Ishikawa (cell line): Measurements from ENCODE around the gene NRXN3.

ENCODE experiments used
- CEBPB ChIP-seq: IDR thresholded peaks from 2 replicates; pipeline ENCODE4 v1.6.1; 2012
- CREB1 ChIP-seq: IDR thresholded peaks from 2 replicates; pipeline ENCODE4 v1.6.1; 2012; ENCODE audit warnings: low read depth
- EGR1 ChIP-seq: IDR thresholded peaks from 2 replicates; pipeline ENCODE4 v1.6.1; 2012
- EP300 ChIP-seq: IDR thresholded peaks from 2 replicates; pipeline ENCODE4 v1.6.1; 2012; ENCODE audit warnings: borderline replicate concordance
- FOXM1 ChIP-seq: IDR thresholded peaks from 2 replicates; pipeline ENCODE4 v1.6.1; 2012; ENCODE audit warnings: low read depth, borderline replicate concordance
- MAX ChIP-seq: IDR thresholded peaks from 2 replicates; pipeline ENCODE4 v1.6.1; 2012
- NFIC ChIP-seq: IDR thresholded peaks from 2 replicates; pipeline ENCODE4 v1.6.1; 2012
- RAD21 ChIP-seq: IDR thresholded peaks from 2 replicates; pipeline ENCODE4 v1.6.1; 2012; ENCODE audit warnings: low read depth
- REST ChIP-seq: IDR thresholded peaks from 2 replicates; pipeline ENCODE4 v1.6.1; 2012; ENCODE audit warnings: low read depth, mild to moderate bottlenecking
- TAF1 ChIP-seq: IDR thresholded peaks from 2 replicates; pipeline ENCODE4 v1.6.1; 2012; ENCODE audit warnings: low read depth, mild to moderate bottlenecking
- TCF12 ChIP-seq: IDR thresholded peaks from 2 replicates; pipeline ENCODE4 v1.6.1; 2012; ENCODE audit warnings: low read depth
- TEAD4 ChIP-seq: IDR thresholded peaks from 2 replicates; pipeline ENCODE4 v1.6.1; 2012
- USF1 ChIP-seq: IDR thresholded peaks from 2 replicates; pipeline ENCODE4 v1.6.1; 2012
- YY1 ChIP-seq: IDR thresholded peaks from 2 replicates; pipeline ENCODE4 v1.6.1; 2012; ENCODE audit warnings: low read depth
- ZBTB7A ChIP-seq: IDR thresholded peaks from 2 replicates; pipeline ENCODE4 v1.6.1; 2012; ENCODE audit warnings: low read depth

NRXN3 gene

GRCh38 chr14:79578470-79578869 is 1408.3 kb downstream of the NRXN3 start:
- no peak for TF ChIP-seq EGR1
- TF ChIP-seq MAX, result no peak
- TF ChIP-seq CEBPB, result no peak
- no peak for TF ChIP-seq YY1
- no peak for TF ChIP-seq USF1
- TF ChIP-seq TAF1, result no peak
- no peak for TF ChIP-seq RAD21
- TF ChIP-seq CREB1, result no peak
- TF ChIP-seq FOXM1, result no peak
- TF ChIP-seq NFIC, result no peak
- TF ChIP-seq EP300, result no peak
- no peak for TF ChIP-seq REST
- TF ChIP-seq TEAD4, result no peak
- TF ChIP-seq TCF12, result no peak
- no peak for TF ChIP-seq ZBTB7A

GRCh38 chr14:79580414-79580813 is 1410.2 kb downstream of the NRXN3 start:
- TF ChIP-seq EGR1 (no peak), REST (no peak), EP300 (no peak), MAX (no peak), NFIC (no peak), FOXM1 (no peak), TAF1 (no peak), TEAD4 (no peak), TCF12 (no peak), CREB1 (no peak)

GRCh38 chr14:79580906-79581305 is 1410.7 kb downstream of the NRXN3 start:
- TF ChIP-seq FOXM1, result no peak
- no peak for TF ChIP-seq MAX
- no peak for TF ChIP-seq REST
- no peak for TF ChIP-seq CEBPB
- no peak for TF ChIP-seq NFIC
- TF ChIP-seq YY1, result no peak
- no peak for TF ChIP-seq TEAD4
- TF ChIP-seq CREB1, result no peak
- TF ChIP-seq RAD21, result no peak
- no peak for TF ChIP-seq TCF12
- no peak for TF ChIP-seq EP300
- no peak for TF ChIP-seq EGR1
- no peak for TF ChIP-seq USF1
- no peak for TF ChIP-seq ZBTB7A
- TF ChIP-seq TAF1, result no peak

- TF ChIP-seq FOXM1, result no peak
- no peak for TF ChIP-seq EGR1
- TF ChIP-seq CEBPB, result no peak
- TF ChIP-seq MAX, result no peak
- TF ChIP-seq USF1, result no peak
- no peak for TF ChIP-seq ZBTB7A
- no peak for TF ChIP-seq YY1
- no peak for TF ChIP-seq NFIC
- no peak for TF ChIP-seq TCF12
- no peak for TF ChIP-seq RAD21
- no peak for TF ChIP-seq REST
- TF ChIP-seq EP300, result no peak
- TF ChIP-seq CREB1, result no peak
These were observed 1411.9 kb downstream of the NRXN3 start for GRCh38 chr14:79581912-79582576.
